AG09309 (cell line): ENCODE measurements around the gene UBE2I.

ENCODE experiments used
- DNase-seq: peaks from one replicate; pipeline ENCODE4 v3.0.0-alpha.2; 2010; ENCODE audit warnings: low read depth
- H3K4me3 ChIP-seq: 2 replicates; pipeline ENCODE4 v1.5.1; 2011; ENCODE audit warnings: mild to moderate bottlenecking, low read depth, low read length, moderate library complexity; ENCODE audit not compliant: control insufficient read depth
- TF ChIP-seq, protein P1 (sequence below): IDR thresholded peaks from 2 replicates; pipeline ENCODE4 v1.5.1; 2011; ENCODE audit warnings: mild to moderate bottlenecking, low read depth, low read length, inconsistent platforms; ENCODE audit not compliant: insufficient read depth, control insufficient read depth; ENCODE audit errors: missing control alignments

Gene UBE2I

DNA sequence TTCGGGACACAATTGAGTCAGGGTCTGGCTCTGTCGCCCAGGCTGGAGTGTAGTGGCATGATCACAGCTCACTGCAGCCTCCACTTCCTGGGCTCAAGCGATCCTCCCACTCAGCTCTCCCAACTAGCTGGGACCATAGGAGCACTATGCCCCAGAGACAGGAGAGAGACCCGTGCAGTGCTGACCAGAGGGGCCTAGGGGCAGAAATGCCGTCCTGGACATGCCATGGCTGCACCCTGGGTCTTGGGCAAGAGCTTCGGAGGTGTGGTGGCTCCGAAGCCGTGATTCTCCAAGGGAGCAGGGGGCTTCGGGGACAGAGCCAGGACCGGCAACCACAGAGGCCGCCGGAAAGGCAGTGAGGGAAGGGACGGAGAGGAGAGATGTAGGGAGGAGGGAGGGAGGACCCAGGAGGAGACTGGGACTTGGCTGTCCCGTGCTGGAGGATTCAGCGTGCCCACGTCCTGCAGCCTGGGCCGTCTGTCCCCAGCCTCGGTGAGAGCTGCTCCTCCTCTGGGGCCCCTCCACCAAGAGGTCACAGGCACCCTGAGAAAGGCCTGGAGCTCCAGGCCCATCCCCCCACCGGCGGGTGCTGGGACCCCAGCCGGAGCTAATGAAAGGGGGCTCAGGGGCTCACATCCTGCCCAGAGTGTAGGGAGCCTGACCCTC is 31.7 kb upstream of the UBE2I start:
- TF ChIP-seq, protein P1, sequence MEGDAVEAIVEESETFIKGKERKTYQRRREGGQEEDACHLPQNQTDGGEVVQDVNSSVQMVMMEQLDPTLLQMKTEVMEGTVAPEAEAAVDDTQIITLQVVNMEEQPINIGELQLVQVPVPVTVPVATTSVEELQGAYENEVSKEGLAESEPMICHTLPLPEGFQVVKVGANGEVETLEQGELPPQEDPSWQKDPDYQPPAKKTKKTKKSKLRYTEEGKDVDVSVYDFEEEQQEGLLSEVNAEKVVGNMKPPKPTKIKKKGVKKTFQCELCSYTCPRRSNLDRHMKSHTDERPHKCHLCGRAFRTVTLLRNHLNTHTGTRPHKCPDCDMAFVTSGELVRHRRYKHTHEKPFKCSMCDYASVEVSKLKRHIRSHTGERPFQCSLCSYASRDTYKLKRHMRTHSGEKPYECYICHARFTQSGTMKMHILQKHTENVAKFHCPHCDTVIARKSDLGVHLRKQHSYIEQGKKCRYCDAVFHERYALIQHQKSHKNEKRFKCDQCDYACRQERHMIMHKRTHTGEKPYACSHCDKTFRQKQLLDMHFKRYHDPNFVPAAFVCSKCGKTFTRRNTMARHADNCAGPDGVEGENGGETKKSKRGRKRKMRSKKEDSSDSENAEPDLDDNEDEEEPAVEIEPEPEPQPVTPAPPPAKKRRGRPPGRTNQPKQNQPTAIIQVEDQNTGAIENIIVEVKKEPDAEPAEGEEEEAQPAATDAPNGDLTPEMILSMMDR, result no peak
- DNase-seq, result no peak
- no peak overlapping the region for H3K4me3 ChIP-seq

DNA sequence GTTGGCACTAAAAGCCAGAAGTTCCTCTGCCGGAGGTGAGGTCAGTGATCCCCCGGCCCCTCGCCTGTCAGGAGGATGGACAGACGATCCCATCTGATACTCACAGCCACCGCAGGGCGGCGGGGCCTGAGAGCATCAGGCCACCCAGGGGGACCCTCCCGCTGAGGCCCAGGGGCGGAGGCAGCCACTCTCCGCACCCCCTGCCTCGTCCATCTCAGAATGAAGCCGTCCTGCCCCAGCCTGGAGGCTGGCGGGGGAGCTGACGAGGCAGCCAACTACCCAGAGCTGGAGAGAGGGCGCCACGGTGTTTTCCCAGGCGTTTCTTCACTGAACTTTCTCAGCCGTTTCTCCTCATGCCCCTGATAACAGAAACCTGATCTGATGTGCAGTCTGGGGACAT is 31.0 kb upstream of the UBE2I start:
- TF ChIP-seq, protein P1, result no peak
- DNase-seq, result no peak
- H3K4me3 ChIP-seq, result no peak overlapping the region

DNA sequence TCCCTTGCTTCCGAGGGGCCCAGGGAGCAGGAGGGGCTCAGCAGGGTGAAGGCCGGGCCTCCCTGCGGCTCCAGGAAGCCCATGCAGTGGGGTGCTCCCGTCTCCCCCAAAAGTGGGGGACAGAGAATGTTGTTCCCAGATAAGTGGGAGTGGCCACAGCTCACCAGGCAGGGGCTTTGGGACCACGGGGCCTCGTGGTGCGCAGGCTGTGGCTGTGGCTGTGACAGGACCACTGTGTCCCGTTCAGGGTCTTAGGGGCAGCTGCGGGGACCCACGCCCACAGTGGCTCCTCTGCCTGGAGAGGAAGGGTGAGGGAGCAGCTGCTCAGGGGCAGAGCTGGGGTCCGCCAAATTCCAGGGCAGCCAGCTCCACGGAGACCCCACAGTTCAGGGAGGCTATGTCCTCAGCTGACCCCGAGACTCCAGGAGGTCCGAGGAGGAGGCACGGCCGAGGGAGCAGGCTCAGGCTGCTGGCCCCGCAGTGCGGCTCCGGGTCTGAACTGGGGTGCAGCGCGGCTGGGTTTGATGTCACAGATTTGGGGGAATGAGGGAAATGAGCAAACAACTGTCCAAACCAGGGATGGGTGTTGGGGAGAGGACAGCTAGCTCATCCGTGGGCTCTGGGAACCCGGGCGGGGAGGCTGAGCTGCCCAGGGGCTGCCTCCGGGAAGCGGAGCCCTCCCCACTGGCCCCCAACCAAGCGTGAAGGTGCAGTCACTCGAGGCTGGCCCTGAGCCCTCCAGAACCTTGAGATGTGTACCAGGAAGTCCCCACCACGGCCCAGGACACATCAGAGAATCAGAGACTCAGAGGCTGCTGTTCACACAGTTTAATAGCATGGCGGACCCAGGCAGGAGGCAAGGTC is 30.1 kb upstream of the UBE2I start:
- TF ChIP-seq, protein P1, result no peak
- no peak for DNase-seq
- H3K4me3 ChIP-seq, result no peak overlapping the region

DNA sequence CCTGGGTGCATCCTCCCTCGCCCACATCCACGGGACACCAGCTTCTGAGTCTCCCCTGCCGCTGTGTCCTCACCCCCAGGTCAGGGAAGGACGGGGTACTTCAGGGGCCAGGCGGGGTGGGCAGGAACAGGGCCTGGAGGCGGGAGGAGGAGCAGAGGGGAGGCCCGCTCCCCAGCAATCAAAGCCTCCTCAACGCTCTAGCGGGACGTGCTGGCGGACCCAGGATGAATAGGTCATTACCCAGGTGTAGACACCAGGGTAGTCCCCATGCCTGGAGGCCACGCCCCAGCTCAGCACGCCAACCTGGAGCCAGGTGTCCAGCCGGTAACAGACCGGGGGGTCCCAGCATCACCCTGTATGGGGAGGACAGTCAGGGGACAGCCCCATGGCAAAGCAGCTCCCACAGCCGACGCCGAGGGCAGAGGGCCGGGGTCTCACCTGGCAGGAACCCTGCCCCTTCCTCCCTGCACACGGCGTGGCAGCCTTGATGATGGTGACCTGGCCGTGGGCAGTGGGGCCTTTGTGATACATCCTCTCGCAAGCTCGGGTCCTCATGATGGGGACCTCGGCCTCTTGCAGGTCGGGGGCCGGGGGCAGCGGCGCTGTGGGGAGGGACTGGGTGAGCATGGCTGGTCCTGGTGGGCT is 29.4 kb upstream of the UBE2I start:
- H3K4me3 ChIP-seq, result no peak overlapping the region

DNA sequence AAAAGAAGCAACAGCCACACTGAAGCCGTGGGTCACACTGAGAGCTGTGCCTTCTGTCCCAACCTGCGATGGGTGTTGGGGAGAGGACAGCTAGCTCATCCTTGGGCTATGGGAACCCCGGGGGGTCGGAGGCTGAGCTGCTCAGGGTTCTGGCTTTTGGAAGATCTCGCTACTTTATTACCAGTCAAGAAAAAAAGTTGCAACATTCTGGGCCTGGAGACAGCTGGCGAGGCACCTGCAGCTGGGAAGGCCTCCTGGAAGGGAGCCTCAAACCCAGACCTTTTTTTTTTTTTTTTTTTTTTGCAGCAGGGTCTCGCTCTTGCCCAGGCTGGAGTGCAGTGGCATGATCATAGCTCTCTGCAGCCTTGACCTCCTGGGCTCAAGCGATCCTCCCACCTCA is 28.7 kb upstream of the UBE2I start:
- TF ChIP-seq, protein P1, result no peak
- no peak for DNase-seq
- H3K4me3 ChIP-seq, result no peak overlapping the region

More for the DNA sequence above, 29.4 kb upstream of the UBE2I start:
- DNase-seq, result no peak
- TF ChIP-seq, protein P1, result no peak

DNA sequence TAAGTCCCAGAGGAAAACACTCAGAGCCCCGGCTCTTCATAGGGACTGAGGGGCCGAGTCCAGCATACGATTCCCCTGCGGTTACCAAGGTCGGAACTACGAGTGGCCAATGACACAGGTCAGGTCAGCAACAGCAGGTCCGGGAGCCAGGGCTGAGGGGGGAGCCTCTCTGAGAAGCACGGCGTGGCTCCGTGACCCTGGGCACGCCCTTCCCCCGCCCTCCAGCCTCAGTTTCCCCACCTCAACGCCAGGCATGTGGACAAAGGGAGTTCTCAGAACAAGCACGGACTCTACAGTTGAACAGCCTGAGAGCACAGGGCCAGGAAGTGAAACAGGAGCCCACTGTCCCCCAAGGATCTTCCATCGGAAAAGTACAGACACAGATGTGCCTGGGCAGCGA is 27.9 kb upstream of the UBE2I start:
- TF ChIP-seq, protein P1, result no peak
- no peak for DNase-seq
- H3K4me3 ChIP-seq, result no peak overlapping the region
